B cell (primary cell): ENCODE data around the gene HSP90AB1. TPM values are rescaled to one million over a fixed set of nuclear protein-coding genes. Genes with fewer than 3 reads are reported as not detected.

ENCODE experiments used
- ATAC-seq: fragments of 200-7000 bp; cut with Tn5 transposase; one replicate; pipeline ENCODE4 v1.10.0; 2021; ENCODE audit warnings: low read depth, mild to moderate bottlenecking, moderate number of reproducible peaks, moderate library complexity
- CTCF ChIA-PET: fragments of 350-600 bp; sonication (Branson Sonifier 250); formaldehyde crosslinking; loops from one replicate; lab custom pipeline; 2021; ENCODE audit warnings: antibody characterized with exemption, inconsistent platforms; lab: Charles Lee
- POLR2A ChIA-PET: fragments of 350-600 bp; sonication (Branson Sonifier 250); formaldehyde crosslinking; loops from one replicate; lab custom pipeline; 2021; ENCODE audit warnings: antibody characterized with exemption; lab: Charles Lee
- DNase-seq: peaks from one replicate; pipeline ENCODE4 v3.0.0; 2013
- H2AFZ ChIP-seq: 2 replicates; pipeline ENCODE4 v1.6.1; 2012; ENCODE audit warnings: mild to moderate bottlenecking, low read depth, low read length; ENCODE audit not compliant: insufficient read depth, poor library complexity, severe bottlenecking
- H3K27ac ChIP-seq, 2 donors: 1 replicate in 1 of 2; 2 replicates in 1 of 2; pipeline ENCODE4 v1.5.1; 2012 to 2013; ENCODE audit warnings: low read length in 2 of 2, mild to moderate bottlenecking in 2 of 2, moderate library complexity in 1 of 2
- H3K27me3 ChIP-seq, 4 experiments: fragments of 200-600 bp in 1 of 4; sonication (generic) in 1 of 4; replicated peaks in 1 of 4; 1 replicate in 2 of 4; 2 replicates in 2 of 4; pipeline versions ENCODE4 v1.6.1 to v1.7.0; 2013 to 2016; ENCODE audit warnings: low read length in 3 of 4, mild to moderate bottlenecking in 2 of 4, mixed read lengths in 1 of 4, moderate library complexity in 1 of 4; ENCODE audit not compliant: insufficient read depth in 4 of 4, control insufficient read depth in 3 of 4; ENCODE audit errors: control extremely low read depth in 1 of 4
- H3K36me3 ChIP-seq, 2 experiments: replicated peaks in 1 of 2; 1 replicate in 1 of 2; 2 replicates in 1 of 2; pipeline versions ENCODE4 v1.6.1 to v1.7.1; 2013; ENCODE audit warnings: low read length in 1 of 2; ENCODE audit not compliant: insufficient read depth in 2 of 2, control insufficient read depth in 1 of 2; ENCODE audit errors: control extremely low read depth in 1 of 2, extremely low read depth in 1 of 2
- H3K4me1 ChIP-seq, 2 donors: fragments of 200-600 bp in 1 of 2; sonication (generic) in 1 of 2; 1 replicate in 1 of 2; 2 replicates in 1 of 2; pipeline versions ENCODE4 v1.5.1 to v1.6.1; 2013 to 2017; ENCODE audit warnings: low read length in 2 of 2; ENCODE audit not compliant: control insufficient read depth in 2 of 2, insufficient read depth in 2 of 2
- H3K4me2 ChIP-seq: replicated peaks from 2 replicates; pipeline ENCODE3; 2012; ENCODE audit warnings: mild to moderate bottlenecking, low read depth, low read length; ENCODE audit not compliant: poor library complexity, severe bottlenecking
- H3K4me3 ChIP-seq, 5 experiments: fragments of 200-600 bp in 1 of 5; sonication (generic) in 1 of 5; 1 replicate in 3 of 5; 2 replicates in 2 of 5; pipeline versions ENCODE4 v1.5.1 to v1.7.0; 2011 to 2016; ENCODE audit warnings: low read length in 4 of 5, mild to moderate bottlenecking in 4 of 5, low read depth in 2 of 5, control low read depth in 1 of 5, moderate library complexity in 1 of 5; ENCODE audit not compliant: insufficient read depth in 1 of 5; ENCODE audit errors: control extremely low read depth in 1 of 5, extremely low read depth in 1 of 5
- H3K79me2 ChIP-seq: fragments of 200-600 bp; sonication (generic); one replicate; pipeline ENCODE4 v1.6.0; 2016; ENCODE audit warnings: low read length; ENCODE audit not compliant: control insufficient read depth, insufficient read depth
- H3K9ac ChIP-seq: fragments of 200-600 bp; sonication (generic); 2 replicates; pipeline ENCODE4 v1.6.1; 2017; ENCODE audit warnings: mild to moderate bottlenecking, low read length, moderate library complexity
- H3K9me3 ChIP-seq, 3 donors: one replicate each; pipeline versions ENCODE4 v1.6.1 to v1.7.1; 2013; ENCODE audit warnings: low read length in 2 of 3; ENCODE audit not compliant: control insufficient read depth in 2 of 3, insufficient read depth in 1 of 3; ENCODE audit errors: control extremely low read depth in 1 of 3
- H4K20me1 ChIP-seq: 2 replicates; pipeline ENCODE4 v1.6.0; 2012; ENCODE audit warnings: mild to moderate bottlenecking, low read length; ENCODE audit not compliant: insufficient read depth, control insufficient read depth, poor library complexity, severe bottlenecking
- H3K27ac Mint-ChIP-seq: one replicate; pipeline ENCODE4 v1.8.0; 2021; ENCODE audit warnings: mixed read lengths
- H3K27me3 Mint-ChIP-seq: one replicate; pipeline ENCODE4 v1.8.0; 2021; ENCODE audit warnings: mixed read lengths
- H3K4me1 Mint-ChIP-seq: one replicate; pipeline ENCODE4 v1.8.0; 2021; ENCODE audit warnings: mixed read lengths
- H3K4me3 Mint-ChIP-seq: one replicate; pipeline ENCODE4 v1.8.0; 2021; ENCODE audit warnings: mixed read lengths
- H3K9me3 Mint-ChIP-seq: one replicate; pipeline ENCODE4 v1.8.0; 2022; ENCODE audit warnings: mixed read lengths; ENCODE audit not compliant: insufficient read depth
- CTCF ChIP-seq: fragments of 200-600 bp; IDR thresholded peaks from one replicate; pipeline ENCODE4 v1.8.0; 2022; ENCODE audit warnings: antibody characterized with exemption, mild to moderate bottlenecking
- EZH2 ChIP-seq: IDR thresholded peaks from 2 replicates; pipeline ENCODE4 v1.6.1; 2012; ENCODE audit warnings: borderline replicate concordance, low read depth, mild to moderate bottlenecking, moderate library complexity, low read length; ENCODE audit not compliant: insufficient read depth, poor library complexity, severe bottlenecking
- WGBS: methylation state at CpG from one replicate; pipeline ENCODE4 v1.1.5; 2013; ENCODE audit warnings: missing lambda C conversion rate; ENCODE audit not compliant: insufficient coverage; 5-methylcytosine and 5-hydroxymethylcytosine counted together
- intact Hi-C: fragments of 100-400 bp; cut with micrococcal nuclease; formaldehyde crosslinking; loops from one replicate; pipeline ENCODE4 v1.10.0; 2022
- polyA plus RNA-seq: library from polyadenylated mRNA; depleted of rRNA; stranded (reverse); fragments of >200 nt; gene quantifications from 2 replicates; pipeline ENCODE4 v1.2.3, GENCODE V29; 2012
- total RNA-seq, 2 donors: library from RNA; stranded (reverse); fragments of 120-200 nt in 1 of 2; gene quantifications; 1 replicate in 1 of 2; 2 replicates in 1 of 2; pipeline versions ENCODE4 v1.2.3 to v1.2.4, GENCODE V29; 2013 to 2022

Gene HSP90AB1
- total and polyA plus RNA-seq, 2 donors (not counting 1 experiment from before 2014, with no cell fraction given), result 395 to 645 TPM

GRCh38 chr6:44217332-44218143 lies 29.4 kb upstream of the HSP90AB1 start:
- H3K9me3 ChIP-seq, result no peaks in the 10 kb centered on the region
- H3K27ac ChIP-seq, result no peak overlapping the region
- H3K9ac ChIP-seq, result no peak overlapping the region
- ATAC-seq (no peak), DNase-seq (no peak)
- no peaks in the 10 kb centered on the region for H3K36me3 ChIP-seq
- H3K4me2 ChIP-seq, result no peak overlapping the region
- peaks cover 14 to 29% of the 10 kb centered on the region in 2 donors for H3K4me1 ChIP-seq
- Mint-ChIP-seq H3K9me3 (no peaks in the 10 kb centered on the region), H3K27ac (no peak overlapping the region), H3K4me3 (no peak overlapping the region), H3K4me1 (peaks cover 25% of the 10 kb centered on the region), H3K27me3 (no peaks in the 10 kb centered on the region)
- intact Hi-C loops, result no loop called here
- H4K20me1 ChIP-seq, result no peaks in the 10 kb centered on the region
- 98% methylated on average over 15 of the region's 16 CpGs for WGBS
- POLR2A ChIA-PET, result no interaction called here
- no peak for TF ChIP-seq EZH2
- no peak for TF ChIP-seq CTCF
- CTCF ChIA-PET, result no interaction called here
- no peaks in the 10 kb centered on the region for H3K27me3 ChIP-seq
- H3K4me3 ChIP-seq, result no peak overlapping the region
- H3K79me2 ChIP-seq, result no peaks in the 10 kb centered on the region
- no peak overlapping the region for H2AFZ ChIP-seq
